Measurements from ENCODE around the gene GLB1L.

Gene GLB1L

GRCh38 chr2:219252900-219253752 is 7.9 kb upstream of the GLB1L start, which contains the start of gene TUBA4B:
Gene TUBA4B, plus strand, starts transcription at chr2:219253243. Its CDS starts 165 bp downstream, at chr2:219253408.
- no peak for DNase-seq (ENCODE audit: low read depth)

- no peak for DNase-seq (ENCODE audit: low read depth)
Observed at GRCh38 chr2:219252570-219252899, 7.3 kb upstream of the GLB1L start.

GRCh38 chr2:219252084-219252483 is 6.8 kb upstream of the GLB1L start:
- no peak for DNase-seq (ENCODE audit: low read depth)

GRCh38 chr2:219251656-219252055 is 6.4 kb upstream of the GLB1L start:
- no peak for DNase-seq (ENCODE audit: low read depth)

- no peak for DNase-seq (ENCODE audit: low read depth)
Observed at GRCh38 chr2:219250049-219250781, 5.0 kb upstream of the GLB1L start.

GRCh38 chr2:219249203-219249980 is 4.1 kb upstream of the GLB1L start:
- DNase-seq (ENCODE audit: low read depth): no peak

- no peak for DNase-seq (ENCODE audit: low read depth)
Observed at GRCh38 chr2:219248845-219249202, 3.6 kb upstream of the GLB1L start.

GRCh38 chr2:219247678-219248642 is 2.7 kb upstream of the GLB1L start:
- DNase-seq (ENCODE audit: low read depth): no peak

GRCh38 chr2:219246559-219246958 is 1.3 kb upstream of the GLB1L start:
- DNase-seq (ENCODE audit: low read depth): no peak

GRCh38 chr2:219245899-219246230 is 621 bp upstream of the GLB1L start:
- DNase-seq (ENCODE audit: low read depth): no peak

GRCh38 chr2:219244789-219245147 is 476 bp downstream of the GLB1L start:
- DNase-seq (ENCODE audit: low read depth): no peak

- no peak for DNase-seq (ENCODE audit: low read depth)
Observed at GRCh38 chr2:219243291-219243761, 1.9 kb downstream of the GLB1L start.

- no peak for DNase-seq (ENCODE audit: low read depth)
Observed at GRCh38 chr2:219234331-219234730, 10.9 kb downstream of the GLB1L start.

- no peak for DNase-seq (ENCODE audit: low read depth)
Observed at GRCh38 chr2:219230059-219230540, 15.1 kb downstream of the GLB1L start.

GRCh38 chr2:219229305-219230058 is 15.8 kb downstream of the GLB1L start, which contains the start of the genes ANKZF1 and ATG9A:
Gene ANKZF1, plus strand, starts transcription at chr2:219229806. Its CDS starts 452 bp downstream, at chr2:219230258.
Gene ATG9A, minus strand, starts transcription at chr2:219229636. Its CDS starts 1,612 bp downstream, at chr2:219228024.
- peak; percentile 74 for DNase-seq (ENCODE audit: low read depth)

GRCh38 chr2:219228911-219229304 is 16.3 kb downstream of the GLB1L start:
- DNase-seq (ENCODE audit: low read depth): no peak

GRCh38 chr2:219228041-219228910 is 17.0 kb downstream of the GLB1L start:
- DNase-seq (ENCODE audit: low read depth): no peak

- no peak for DNase-seq (ENCODE audit: low read depth)
Observed at GRCh38 chr2:219225350-219225749, 19.9 kb downstream of the GLB1L start.

- no peak for DNase-seq (ENCODE audit: low read depth)
Observed at GRCh38 chr2:219223831-219224610, 21.2 kb downstream of the GLB1L start.

All from HS-27A (cell line).